Common myeloid progenitor, CD34-positive (primary cell): ENCODE results near the gene LTBP1.

Experiments used
- CTCF ChIA-PET: fragments of 350-600 bp; sonication (Branson Sonifier 250); formaldehyde crosslinking; loops from one replicate; lab custom pipeline; 2021; ENCODE audit warnings: antibody characterized with exemption; lab: Charles Lee
- POLR2A ChIA-PET: fragments of 350-600 bp; sonication (Branson Sonifier 250); formaldehyde crosslinking; loops from one replicate; lab custom pipeline; 2021; ENCODE audit warnings: antibody characterized with exemption; lab: Charles Lee
- DNase-seq, 3 donors: peaks; one replicate each; pipeline versions ENCODE4 v3.0.0 to v3.0.0-alpha.2; 2013
- H3K27ac ChIP-seq, 2 experiments: 1 replicate in 1 of 2; 2 replicates in 1 of 2; pipeline ENCODE4 v1.7.0; 2013; ENCODE audit warnings: inconsistent platforms in 2 of 2, low read length in 2 of 2, mild to moderate bottlenecking in 2 of 2, low read depth in 1 of 2, moderate library complexity in 1 of 2; ENCODE audit not compliant: severe bottlenecking in 2 of 2, insufficient read depth in 1 of 2, poor library complexity in 1 of 2
- H3K27me3 ChIP-seq, 5 experiments: replicated peaks in 2 of 5; 1 replicate in 3 of 5; 2 replicates in 2 of 5; pipeline versions ENCODE4 v1.6.1 to v1.7.0; 2013; ENCODE audit warnings: low read length in 4 of 5, mild to moderate bottlenecking in 2 of 5, moderate library complexity in 2 of 5, inconsistent platforms in 1 of 5; ENCODE audit not compliant: insufficient read depth in 5 of 5, control insufficient read depth in 4 of 5
- H3K36me3 ChIP-seq, 4 experiments: 1 replicate in 2 of 4; 2 replicates in 2 of 4; pipeline versions ENCODE4 v1.6.1 to v1.7.0; 2013; ENCODE audit warnings: low read length in 3 of 4, control low read depth in 1 of 4, mild to moderate bottlenecking in 1 of 4; ENCODE audit not compliant: control insufficient read depth in 4 of 4, insufficient read depth in 4 of 4
- H3K4me1 ChIP-seq, 4 experiments: 1 replicate in 3 of 4; 2 replicates in 1 of 4; pipeline versions ENCODE4 v1.6.1 to v1.7.1; 2013; ENCODE audit warnings: low read length in 3 of 4, mild to moderate bottlenecking in 3 of 4, control low read depth in 1 of 4, inconsistent platforms in 1 of 4, moderate library complexity in 1 of 4; ENCODE audit not compliant: control insufficient read depth in 4 of 4, insufficient read depth in 4 of 4; ENCODE audit errors: control extremely low read depth in 1 of 4
- H3K4me3 ChIP-seq, 7 experiments: 1 replicate in 4 of 7; 2 replicates in 3 of 7; pipeline versions ENCODE4 v1.5.1 to v1.7.0; 2013; ENCODE audit warnings: mild to moderate bottlenecking in 7 of 7, low read length in 6 of 7, moderate library complexity in 6 of 7, inconsistent platforms in 2 of 7, low read depth in 2 of 7, control low read depth in 1 of 7; ENCODE audit not compliant: insufficient read depth in 4 of 7, control insufficient read depth in 1 of 7; ENCODE audit errors: extremely low read depth in 1 of 7
- H3K9me3 ChIP-seq, 5 experiments: 1 replicate in 4 of 5; 2 replicates in 1 of 5; pipeline versions ENCODE4 v1.6.1 to v1.7.1; 2013; ENCODE audit warnings: low read length in 4 of 5, mild to moderate bottlenecking in 2 of 5, inconsistent platforms in 1 of 5, low read depth in 1 of 5, moderate library complexity in 1 of 5; ENCODE audit not compliant: control insufficient read depth in 4 of 5, insufficient read depth in 2 of 5; ENCODE audit errors: control extremely low read depth in 1 of 5
- WGBS: methylation state at CpG from one replicate; pipeline ENCODE4 v1.1.5; 2013; ENCODE audit not compliant: insufficient coverage; 5-methylcytosine and 5-hydroxymethylcytosine counted together

The LTBP1 gene

GRCh38 chr2:32932825-32933755 is 13.7 kb upstream of the LTBP1 start:
- 86% methylated on average over 5 of the region's 11 CpGs for WGBS

GRCh38 chr2:32933756-32934095 is 13.0 kb upstream of the LTBP1 start:
- Histone ChIP-seq H3K9me3 (no peaks in the 10 kb centered on the region), H3K4me1 (no peaks in the 10 kb centered on the region), H3K27ac (no peak overlapping the region), H3K4me3 (no peak overlapping the region), H3K36me3 (no peaks in the 10 kb centered on the region), H3K27me3 (peaks cover 0 to 3% (median 0%) of the 10 kb centered on the region in 5 experiments)
- WGBS: 100% methylated on average over 5 of the region's 5 CpGs
- POLR2A ChIA-PET: no interaction called here
- DNase-seq: no peak
- CTCF ChIA-PET: interaction anchor here (2.2 kb wide), 1 partner anchor 11 kb away, joined by 9 read pairs; no protein-coding TSS in a partner anchor

More at GRCh38 chr2:32932825-32933755, 13.7 kb upstream of the LTBP1 start:
- H3K36me3 ChIP-seq: no peaks in the 10 kb centered on the region
- no peak for DNase-seq
- no peak overlapping the region for H3K4me3 ChIP-seq
- H3K27me3 ChIP-seq: peaks cover 0 to 3% (median 0%) of the 10 kb centered on the region in 5 experiments
- no peak overlapping the region for H3K27ac ChIP-seq
- H3K9me3 ChIP-seq: no peaks in the 10 kb centered on the region
- CTCF ChIA-PET: interaction anchor here (2.2 kb wide), 1 partner anchor 12 kb away, joined by 9 read pairs; no protein-coding TSS in a partner anchor
- H3K4me1 ChIP-seq: no peaks in the 10 kb centered on the region
- POLR2A ChIA-PET: no interaction called here

DNA sequence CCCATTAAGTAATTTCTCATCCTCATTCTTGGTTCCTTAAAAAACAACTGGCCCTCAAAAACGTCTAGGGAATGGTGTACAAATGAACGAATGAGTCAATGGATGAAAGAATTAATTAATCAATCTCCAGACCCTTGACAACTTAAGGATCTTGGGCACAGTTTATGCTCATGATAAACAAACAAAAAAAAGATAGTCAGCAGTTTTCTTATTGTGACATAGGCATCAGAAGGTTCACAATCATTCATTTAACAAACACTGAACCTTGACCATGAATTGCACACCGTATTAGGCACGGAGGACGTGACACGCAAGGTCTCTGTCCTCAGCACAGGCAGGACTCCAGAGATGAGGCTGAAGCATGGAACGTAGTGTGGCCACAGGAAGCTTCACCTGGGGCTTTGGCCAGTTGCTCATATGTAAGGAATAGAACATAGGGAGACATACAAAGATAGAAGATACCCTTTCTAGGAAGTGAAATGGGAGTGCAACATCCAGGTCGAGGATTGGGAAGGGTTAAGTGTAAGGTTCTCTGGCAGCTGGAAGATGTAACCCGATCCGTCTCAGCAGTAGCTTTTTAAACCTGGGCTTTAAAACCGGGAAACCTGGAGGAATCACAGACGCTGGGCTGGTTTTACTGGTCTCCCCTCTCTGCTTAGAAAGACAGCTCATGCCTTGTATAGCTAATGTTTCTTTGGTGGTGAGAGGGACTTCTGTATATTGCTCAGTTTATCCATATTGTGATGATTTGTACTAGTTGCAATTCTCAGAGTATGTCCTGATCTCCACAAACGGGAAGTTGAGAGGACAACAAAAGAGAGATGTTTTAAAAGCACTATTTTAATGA is 8.9 kb upstream of the LTBP1 start:
- Histone ChIP-seq H3K27ac (no peak overlapping the region), H3K27me3 (peaks cover 0 to 3% (median 0%) of the 10 kb centered on the region in 5 experiments), H3K36me3 (no peaks in the 10 kb centered on the region), H3K4me3 (no peak overlapping the region), H3K4me1 (peaks cover 0 to 4% (median 0%) of the 10 kb centered on the region in 4 experiments), H3K9me3 (no peaks in the 10 kb centered on the region)
- ChIA-PET POLR2A (no interaction called here), CTCF (no interaction called here)
- no peak for DNase-seq
- WGBS: 95% methylated on average over 10 of the region's 13 CpGs

- Histone ChIP-seq H3K27ac (no peak overlapping the region), H3K27me3 (peaks cover 0 to 3% (median 0%) of the 10 kb centered on the region in 5 experiments), H3K36me3 (no peaks in the 10 kb centered on the region), H3K4me1 (peaks cover 0 to 4% (median 0%) of the 10 kb centered on the region in 4 experiments), H3K9me3 (no peaks in the 10 kb centered on the region), H3K4me3 (no peak overlapping the region)
- ChIA-PET CTCF (no interaction called here), POLR2A (no interaction called here)
- WGBS: 93% methylated on average over 3 of the region's 3 CpGs
- no peak for DNase-seq
Observed at GRCh38 chr2:32938934-32939333, 7.8 kb upstream of the LTBP1 start.

- Histone ChIP-seq H3K4me1 (peaks cover 0 to 4% (median 0%) of the 10 kb centered on the region in 4 experiments), H3K27ac (no peak overlapping the region), H3K9me3 (peaks cover 0 to 3% (median 0%) of the 10 kb centered on the region in 5 experiments), H3K4me3 (no peak overlapping the region), H3K36me3 (no peaks in the 10 kb centered on the region), H3K27me3 (peaks cover 0 to 8% (median 0%) of the 10 kb centered on the region in 5 experiments)
- ChIA-PET CTCF (interaction anchor here (1.4 kb wide), 1 partner anchor 167 kb away, joined by 3 read pairs; no protein-coding TSS in a partner anchor), POLR2A (no interaction called here)
- WGBS: 64% methylated on average over 4 of the region's 8 CpGs
- DNase-seq: peak in 2 of 3 donors; percentile 29 to 46
Observed at GRCh38 chr2:32940316-32940997, 6.3 kb upstream of the LTBP1 start.

DNA sequence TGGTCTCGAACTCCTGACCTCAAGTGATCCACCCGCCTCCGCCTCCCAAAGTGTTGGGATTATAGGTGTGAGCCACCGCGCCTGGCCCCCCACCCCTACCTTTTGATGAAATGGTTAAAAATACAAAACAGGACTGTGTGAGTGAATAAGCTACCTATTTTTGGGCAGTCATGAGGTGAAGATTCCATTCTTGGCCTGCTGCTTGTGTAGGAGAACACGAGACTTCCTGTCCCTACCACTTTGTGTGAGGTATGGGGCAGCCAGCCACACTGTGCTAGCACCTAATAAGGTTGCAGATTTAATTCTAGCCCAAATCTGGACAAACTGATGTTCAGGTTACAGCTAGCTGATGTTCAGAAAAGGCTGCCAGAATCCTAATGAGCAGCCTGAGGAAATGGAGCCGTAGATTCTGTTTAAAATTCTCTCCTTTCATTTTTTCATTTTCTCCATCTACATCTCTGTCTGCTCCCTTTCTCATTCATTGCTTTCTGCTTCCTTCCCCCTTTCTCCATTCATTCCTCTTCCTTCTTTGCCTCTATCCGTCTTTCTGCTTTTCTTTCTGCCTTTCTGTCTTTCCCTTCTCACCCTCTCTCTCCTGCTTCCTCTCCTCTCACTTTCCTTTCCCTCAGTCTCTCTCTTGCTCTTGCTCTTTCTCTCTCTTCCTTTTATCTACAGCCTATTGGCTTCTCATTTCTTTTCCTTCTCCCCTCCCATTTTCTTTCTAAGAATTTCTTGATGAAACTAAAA is 4.6 kb upstream of the LTBP1 start:
- Histone ChIP-seq H3K4me1 (peaks cover 0 to 12% (median 3%) of the 10 kb centered on the region in 4 experiments), H3K9me3 (peaks cover 0 to 3% (median 0%) of the 10 kb centered on the region in 5 experiments), H3K27ac (no peak overlapping the region), H3K36me3 (no peaks in the 10 kb centered on the region), H3K27me3 (peaks cover 0 to 8% (median 0%) of the 10 kb centered on the region in 5 experiments), H3K4me3 (no peak overlapping the region)
- POLR2A ChIA-PET: no interaction called here
- WGBS: 95% methylated on average over 3 of the region's 8 CpGs
- no peak for DNase-seq
- CTCF ChIA-PET: no interaction called here
